NCI-H146 treated with DMSO at 0.1 percent for 48 hours (cell line): ENCODE measurements around the gene PPRC1.
"Not testable (repeated sequence)": the region's sequence is repeated elsewhere in the genome, so short reads cannot be mapped to it uniquely, and the experiment has no call there.

Experiments
- DNase-seq: peaks from one replicate; lab custom pipeline; 2025; ENCODE audit not compliant: unreplicated experiment; lab: John Stamatoyannopoulos, UW

PPRC1 gene

GRCh38 chr10:102188941-102189898, 56.4 kb downstream of the PPRC1 start:
- not testable (repeated sequence) for DNase-seq

GRCh38 chr10:102191956-102192355, 59.1 kb downstream of the PPRC1 start:
- DNase-seq, result no peak

GRCh38 chr10:102195296-102195870, 62.5 kb downstream of the PPRC1 start:
- DNase-seq, result no peak

- DNase-seq, result no peak
Measured at GRCh38 chr10:102196893-102197292, 64.1 kb downstream of the PPRC1 start.

- no peak for DNase-seq
Measured at GRCh38 chr10:102198027-102198426, 65.2 kb downstream of the PPRC1 start.
